HepG2 (cell line): ENCODE data around the gene C4orf17.
"Not testable (repeated sequence)": the region's sequence is repeated elsewhere in the genome, so short reads cannot be mapped to it uniquely, and the experiment has no call there.

Experiments used
- ARID2 ChIP-seq: sonication (generic); formaldehyde crosslinking; IDR thresholded peaks from 2 replicates; pipeline ENCODE4 v1.8.1; 2022; ENCODE audit warnings: mild to moderate bottlenecking, missing genetic modification reagents, borderline replicate concordance
- CBX1 ChIP-seq: IDR thresholded peaks from one replicate; pipeline ENCODE4 v1.6.1; 2016; ENCODE audit warnings: antibody characterized with exemption, low read depth
- CTCF ChIP-seq: sonication (generic); formaldehyde crosslinking; IDR thresholded peaks from 2 replicates; pipeline ENCODE4 v1.5.0; 2020; ENCODE audit warnings: mild to moderate bottlenecking, missing genetic modification reagents, moderate library complexity
- ETS1 ChIP-seq: sonication (generic); formaldehyde crosslinking; IDR thresholded peaks from 2 replicates; pipeline ENCODE4 v1.4.0; 2020; ENCODE audit warnings: missing genetic modification reagents
- FOXK2 ChIP-seq: fragments of 450-650 bp; IDR thresholded peaks from 2 replicates; pipeline ENCODE4 v1.6.1; 2016
- HMG20B ChIP-seq: conservative IDR thresholded peaks from 2 replicates; pipeline ENCODE4 v1.6.1; 2016; ENCODE audit warnings: missing genetic modification reagents, missing compliant biosample characterization
- HOXA3 ChIP-seq: sonication (generic); formaldehyde crosslinking; IDR thresholded peaks from 2 replicates; pipeline ENCODE4 v1.5.0; 2020; ENCODE audit warnings: missing genetic modification reagents
- MAFK ChIP-seq, 2 experiments: IDR thresholded peaks in 1 of 2; conservative IDR thresholded peaks in 1 of 2; 2 replicates each; pipeline ENCODE4 v1.6.1; 2011; ENCODE audit warnings: improper control_type of control experiment in 2 of 2, low read length in 2 of 2
- MBNL3 ChIP-seq: fragments of 250-450 bp; sonication (Bioruptor Pico); conservative IDR thresholded peaks from 2 replicates; pipeline ENCODE4 v1.8.0; 2022; ENCODE audit warnings: mild to moderate bottlenecking, inconsistent platforms
- NPAS2 ChIP-seq: sonication (generic); formaldehyde crosslinking; IDR thresholded peaks from 2 replicates; pipeline ENCODE4 v1.8.0; 2022; ENCODE audit warnings: mild to moderate bottlenecking, missing genetic modification reagents, borderline replicate concordance
- SMAD1 ChIP-seq: sonication (generic); formaldehyde crosslinking; IDR thresholded peaks from 2 replicates; pipeline ENCODE4 v1.4.0; 2020; ENCODE audit warnings: missing genetic modification reagents, low read depth, mild to moderate bottlenecking, borderline replicate concordance
- U2AF1 ChIP-seq: fragments of 200-400 bp; formaldehyde crosslinking; optimal IDR thresholded peaks from 2 replicates; pipeline ENCODE3; 2017; ENCODE audit warnings: mild to moderate bottlenecking, low read depth, low read length
- ZNF276 ChIP-seq: sonication (generic); formaldehyde crosslinking; IDR thresholded peaks from 2 replicates; pipeline ENCODE4 v1.4.0; 2020; ENCODE audit warnings: mild to moderate bottlenecking, low read depth, missing genetic modification reagents
- ZNF407 ChIP-seq: sonication (generic); formaldehyde crosslinking; IDR thresholded peaks from one replicate; pipeline ENCODE4 v1.5.1; 2020; ENCODE audit warnings: mild to moderate bottlenecking, missing genetic modification reagents; ENCODE audit errors: not compliant biosample characterization

- not testable (repeated sequence) for TF ChIP-seq ARID2 (CRISPR knock-in tag); HMG20B (CRISPR knock-in tag); MBNL3; ZNF407 (CRISPR knock-in tag); CTCF (CRISPR knock-in tag); SMAD1; FOXK2; ZNF276 (CRISPR knock-in tag); MAFK (conservative IDR thresholded peaks at IDR 0.05 in 1 of 2, IDR thresholded peaks at IDR 0.05 in 1 of 2; ENCODE audit: low read length in 2 of 2); NPAS2 (CRISPR knock-in tag); CBX1; ETS1 (CRISPR knock-in tag); U2AF1; HOXA3 (CRISPR knock-in tag)
Measured at GRCh38 chr4:99534699-99535098, 23.9 kb downstream of the C4orf17 start.
